H1 (cell line): Measurements from ENCODE around the gene AGPAT3.

Experiments used
- ATF3 ChIP-seq: IDR thresholded peaks from 2 replicates; pipeline ENCODE4 v1.6.1; 2011; ENCODE audit warnings: low read depth, mild to moderate bottlenecking, low read length; ENCODE audit not compliant: insufficient read depth
- BACH1 ChIP-seq: IDR thresholded peaks from 2 replicates; pipeline ENCODE4 v1.6.1; 2012; ENCODE audit warnings: low read length, improper control_type of control experiment
- CHD2 ChIP-seq: IDR thresholded peaks from 2 replicates; pipeline ENCODE4 v1.6.1; 2012; ENCODE audit warnings: low read length, improper control_type of control experiment
- CREB1 ChIP-seq: IDR thresholded peaks from 2 replicates; pipeline ENCODE4 v1.6.1; 2012; ENCODE audit warnings: inconsistent platforms
- EZH2 ChIP-seq: fragments of 200-600 bp; sonication (generic); IDR thresholded peaks from 2 replicates; pipeline ENCODE4 v1.7.1; 2012; ENCODE audit warnings: low read depth, mild to moderate bottlenecking, moderate library complexity, low read length, inconsistent platforms; ENCODE audit not compliant: severe bottlenecking
- HDAC6 ChIP-seq: IDR thresholded peaks from one replicate; pipeline ENCODE4 v1.7.1; 2012; ENCODE audit warnings: low read depth, mild to moderate bottlenecking, inconsistent platforms, low read length, moderate library complexity
- POLR2A ChIP-seq, 2 experiments: IDR thresholded peaks; 1 replicate in 1 of 2; 2 replicates in 1 of 2; pipeline ENCODE4 v1.6.1; 2011; ENCODE audit warnings: low read depth in 2 of 2, low read length in 2 of 2, mild to moderate bottlenecking in 2 of 2; ENCODE audit errors: control extremely low read depth in 1 of 2
- SAP30 ChIP-seq: fragments of 300-600 bp; sonication (generic); IDR thresholded peaks from 2 replicates; pipeline ENCODE4 v1.7.1; 2012; ENCODE audit warnings: low read length, moderate library complexity, mild to moderate bottlenecking, inconsistent platforms; ENCODE audit not compliant: insufficient read depth, insufficient replicate concordance
- SRF ChIP-seq: IDR thresholded peaks from 2 replicates; pipeline ENCODE4 v1.6.1; 2011; ENCODE audit warnings: mild to moderate bottlenecking, low read depth, low read length, moderate library complexity
- ZNF274 ChIP-seq: IDR thresholded peaks from 2 replicates; pipeline ENCODE4 v1.7.0; 2012; ENCODE audit warnings: low read length, borderline replicate concordance; ENCODE audit errors: extremely low read depth
- TF ChIP-seq, protein P1 (sequence below), 3 experiments: IDR thresholded peaks; 1 replicate in 2 of 3; 2 replicates in 1 of 3; pipeline versions ENCODE4 v1.5.1 to v1.6.1; 2011; ENCODE audit warnings: low read length in 3 of 3, mild to moderate bottlenecking in 3 of 3, inconsistent platforms in 2 of 3, low read depth in 1 of 3, moderate library complexity in 1 of 3; ENCODE audit not compliant: insufficient read depth in 1 of 3; ENCODE audit errors: control extremely low read depth in 1 of 3

DNA sequence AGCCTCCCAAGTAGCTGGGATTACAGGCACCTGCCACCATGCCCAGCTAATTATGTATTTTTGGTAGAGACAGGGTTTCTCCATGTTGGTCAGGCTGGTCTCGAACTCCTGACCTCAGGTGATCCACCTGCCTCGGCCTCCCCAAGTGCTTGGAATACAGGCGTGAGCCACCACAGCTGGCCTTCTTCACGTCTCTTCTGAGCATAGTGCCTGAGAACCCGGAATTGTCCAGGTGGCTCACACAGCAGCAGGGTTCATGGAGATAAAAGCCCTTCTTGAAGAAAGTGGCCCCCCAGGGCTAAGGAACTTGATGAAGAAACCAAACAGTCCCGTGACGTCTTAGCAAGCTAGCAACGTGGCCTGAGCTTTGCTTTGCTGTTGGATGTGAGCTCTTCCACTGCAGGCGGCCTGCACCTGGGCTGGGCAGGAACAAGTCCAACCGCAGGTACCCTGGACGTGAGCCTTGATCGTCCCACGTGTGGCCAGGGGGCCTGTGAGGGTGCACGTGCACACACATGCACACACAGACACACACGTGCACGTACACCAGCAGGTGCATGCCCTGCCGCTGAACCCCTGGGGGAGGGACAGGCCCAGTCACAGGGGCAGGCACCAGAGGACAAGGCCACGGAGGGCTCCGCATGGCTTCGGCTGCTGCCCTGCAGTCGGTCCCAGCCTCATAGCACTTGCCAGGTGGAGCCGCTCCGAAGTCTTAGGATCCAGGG is 123.6 kb downstream of the AGPAT3 start:
- TF ChIP-seq EZH2 = no peak
- no peak for TF ChIP-seq BACH1
- TF ChIP-seq ATF3 = no peak
- TF ChIP-seq CHD2 = no peak
- TF ChIP-seq ZNF274 = no peak
- TF ChIP-seq SRF = no peak
- TF ChIP-seq SAP30 = no peak
- TF ChIP-seq, protein P1, sequence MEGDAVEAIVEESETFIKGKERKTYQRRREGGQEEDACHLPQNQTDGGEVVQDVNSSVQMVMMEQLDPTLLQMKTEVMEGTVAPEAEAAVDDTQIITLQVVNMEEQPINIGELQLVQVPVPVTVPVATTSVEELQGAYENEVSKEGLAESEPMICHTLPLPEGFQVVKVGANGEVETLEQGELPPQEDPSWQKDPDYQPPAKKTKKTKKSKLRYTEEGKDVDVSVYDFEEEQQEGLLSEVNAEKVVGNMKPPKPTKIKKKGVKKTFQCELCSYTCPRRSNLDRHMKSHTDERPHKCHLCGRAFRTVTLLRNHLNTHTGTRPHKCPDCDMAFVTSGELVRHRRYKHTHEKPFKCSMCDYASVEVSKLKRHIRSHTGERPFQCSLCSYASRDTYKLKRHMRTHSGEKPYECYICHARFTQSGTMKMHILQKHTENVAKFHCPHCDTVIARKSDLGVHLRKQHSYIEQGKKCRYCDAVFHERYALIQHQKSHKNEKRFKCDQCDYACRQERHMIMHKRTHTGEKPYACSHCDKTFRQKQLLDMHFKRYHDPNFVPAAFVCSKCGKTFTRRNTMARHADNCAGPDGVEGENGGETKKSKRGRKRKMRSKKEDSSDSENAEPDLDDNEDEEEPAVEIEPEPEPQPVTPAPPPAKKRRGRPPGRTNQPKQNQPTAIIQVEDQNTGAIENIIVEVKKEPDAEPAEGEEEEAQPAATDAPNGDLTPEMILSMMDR (IDR thresholded peaks at IDR 0.05; ENCODE audit: control extremely low read depth in 1 of 3, insufficient read depth in 1 of 3, low read depth in 1 of 3, low read length in 3 of 3) = no peak
- TF ChIP-seq HDAC6 = no peak
- TF ChIP-seq CREB1 = no peak
- no peak for TF ChIP-seq POLR2A (IDR thresholded peaks at IDR 0.05; ENCODE audit: control extremely low read depth in 1 of 2, low read depth in 2 of 2, low read length in 2 of 2)
